ENCODE measurements around the gene ARL3.
"Not testable (repeated sequence)": the region's sequence is repeated elsewhere in the genome, so short reads cannot be mapped to it uniquely, and the experiment has no call there.

The ARL3 gene

GRCh38 chr10:102720775-102721301, 6.6 kb upstream of the ARL3 start:
- ChIA-PET POLR2A (interaction anchor here (0.6 to 1.0 kb wide), 2 partner anchors 16 to 97 kb away, joined by 3 read pairs; no protein-coding TSS in a partner anchor), CTCF (interaction anchor here (0.7 to 3.0 kb wide), 10 partner anchors 9 to 524 kb away, joined by 3 to 12 read pairs (median 3); no protein-coding TSS in a partner anchor)

GRCh38 chr10:102720337-102720736, 6.1 kb upstream of the ARL3 start:
- TF ChIP-seq CTCF (IDR thresholded peaks at IDR 0.05; ENCODE audit: insufficient read depth, low read length, missing control alignments): no peak
- ChIA-PET POLR2A (interaction anchor here (0.6 to 1.1 kb wide), 2 partner anchors 16 to 57 kb away, joined by 3 read pairs; no protein-coding TSS in a partner anchor), CTCF (interaction anchor here (1.1 to 3.0 kb wide), 5 partner anchors 10 to 524 kb away, joined by 3 to 12 read pairs (median 4); no protein-coding TSS in a partner anchor)

More at GRCh38 chr10:102720775-102721301, 6.6 kb upstream of the ARL3 start:
- DNase-seq (ENCODE audit: low read depth, low spot score): no peak
- no peak for TF ChIP-seq CTCF (IDR thresholded peaks at IDR 0.05; ENCODE audit: insufficient read depth, low read length, missing control alignments)
- no peak overlapping the region for H3K4me3 ChIP-seq (ENCODE audit: low read depth, low read length)

GRCh38 chr10:102718220-102718619, 4.0 kb upstream of the ARL3 start:
- DNase-seq (ENCODE audit: low read depth, low spot score): no peak
- ChIA-PET POLR2A (no interaction called here), CTCF (interaction anchor here (1.9 kb wide), 1 partner anchor 9 kb away, joined by 6 read pairs; no protein-coding TSS in a partner anchor)
- no peak for TF ChIP-seq CTCF (IDR thresholded peaks at IDR 0.05; ENCODE audit: insufficient read depth, low read length, missing control alignments)
- H3K4me3 ChIP-seq (ENCODE audit: low read depth, low read length): no peak overlapping the region

More at GRCh38 chr10:102720337-102720736, 6.1 kb upstream of the ARL3 start:
- no peak for DNase-seq (ENCODE audit: low read depth, low spot score)
- no peak overlapping the region for H3K4me3 ChIP-seq (ENCODE audit: low read depth, low read length)

- DNase-seq (ENCODE audit: low read depth, low spot score); H3K4me3 ChIP-seq (ENCODE audit: low read depth, low read length); CTCF ChIA-PET: not testable (repeated sequence)
- POLR2A ChIA-PET: interaction anchor here (1.1 kb wide), 1 partner anchor 75 kb away, joined by 4 read pairs; no protein-coding TSS in a partner anchor
Measured at GRCh38 chr10:102716900-102717565, 2.8 kb upstream of the ARL3 start.

- H3K4me3 ChIP-seq (ENCODE audit: low read depth, low read length): no peak overlapping the region
- TF ChIP-seq CTCF (IDR thresholded peaks at IDR 0.05; ENCODE audit: insufficient read depth, low read length, missing control alignments): no peak
- no peak for DNase-seq (ENCODE audit: low read depth, low spot score)
- POLR2A ChIA-PET: no interaction called here
- CTCF ChIA-PET: interaction anchor here (7.0 kb wide), 1 partner anchor 39 kb away, joined by 66 read pairs; no protein-coding TSS in a partner anchor
Measured at GRCh38 chr10:102715880-102716279, 1.7 kb upstream of the ARL3 start.

- ChIA-PET CTCF (interaction anchor here (1.2 to 7.0 kb wide), 6 partner anchors 10 to 187 kb away, joined by 4 to 66 read pairs (median 7); no protein-coding TSS in a partner anchor), POLR2A (interaction anchor here (1.0 to 1.9 kb wide), 7 partner anchors 12 to 203 kb away, joined by 3 to 14 read pairs (median 8); partner anchors contain the start of genes CNNM2 and TRIM8)
- no peak for DNase-seq (ENCODE audit: low read depth, low spot score)
- H3K4me3 ChIP-seq (ENCODE audit: low read depth, low read length): peak within 1 kb of the TSS; percentile 93
- TF ChIP-seq CTCF (IDR thresholded peaks at IDR 0.05; ENCODE audit: insufficient read depth, low read length, missing control alignments): no peak
Measured at GRCh38 chr10:102714621-102715455, 641 bp upstream of the ARL3 start, which contains the start of gene SFXN2. SFXN2 (plus strand) TSS chr10:102714636; CDS start chr10:102726637, 12,001 bp downstream.

Measured in AG04449 (cell line).